NCI-H2196 (cell line): ENCODE data around the gene GJD3.

Experiments used
- DNase-seq: peaks from one replicate; lab custom pipeline; 2025; ENCODE audit not compliant: unreplicated experiment; lab: John Stamatoyannopoulos, UW

The GJD3 gene

GRCh38 chr17:40323391-40324381, 40.9 kb downstream of the GJD3 start:
- DNase-seq, result no peak

- no peak for DNase-seq
Measured at GRCh38 chr17:40322358-40323315, 41.9 kb downstream of the GJD3 start.

GRCh38 chr17:40321961-40322357, 42.6 kb downstream of the GJD3 start:
- DNase-seq, result no peak

- DNase-seq, result no peak
Measured at GRCh38 chr17:40321524-40321929, 43.0 kb downstream of the GJD3 start.

- DNase-seq, result no peak
Measured at GRCh38 chr17:40320756-40321523, 43.6 kb downstream of the GJD3 start.

GRCh38 chr17:40319651-40320540, 44.6 kb downstream of the GJD3 start:
- DNase-seq, result no peak

GRCh38 chr17:40318830-40319391, 45.6 kb downstream of the GJD3 start:
- no peak for DNase-seq

- DNase-seq, result peak; percentile 75
Measured at GRCh38 chr17:40317880-40318829, 46.4 kb downstream of the GJD3 start.

- DNase-seq, result no peak
Measured at GRCh38 chr17:40317345-40317873, 47.1 kb downstream of the GJD3 start.

GRCh38 chr17:40316571-40317344, 47.8 kb downstream of the GJD3 start:
- peak; percentile 31 for DNase-seq

GRCh38 chr17:40315678-40316570, 48.6 kb downstream of the GJD3 start:
- DNase-seq, result no peak

- no peak for DNase-seq
Measured at GRCh38 chr17:40315206-40315605, 49.3 kb downstream of the GJD3 start.

GRCh38 chr17:40314584-40314956, 50.0 kb downstream of the GJD3 start:
- DNase-seq, result peak; percentile 86

- DNase-seq, result peak; percentile 40
Measured at GRCh38 chr17:40313668-40314583, 50.6 kb downstream of the GJD3 start.
